ENCODE results near the gene MAMDC4. TPM values are rescaled to one million over a fixed set of nuclear protein-coding genes. Genes with fewer than 3 reads are reported as not detected.
"Not testable (repeated sequence)": the region's sequence is repeated elsewhere in the genome, so short reads cannot be mapped to it uniquely, and the experiment has no call there.

Gene MAMDC4
- total RNA-seq, 1 donor from 2014 or later: 22.6 TPM

DNA sequence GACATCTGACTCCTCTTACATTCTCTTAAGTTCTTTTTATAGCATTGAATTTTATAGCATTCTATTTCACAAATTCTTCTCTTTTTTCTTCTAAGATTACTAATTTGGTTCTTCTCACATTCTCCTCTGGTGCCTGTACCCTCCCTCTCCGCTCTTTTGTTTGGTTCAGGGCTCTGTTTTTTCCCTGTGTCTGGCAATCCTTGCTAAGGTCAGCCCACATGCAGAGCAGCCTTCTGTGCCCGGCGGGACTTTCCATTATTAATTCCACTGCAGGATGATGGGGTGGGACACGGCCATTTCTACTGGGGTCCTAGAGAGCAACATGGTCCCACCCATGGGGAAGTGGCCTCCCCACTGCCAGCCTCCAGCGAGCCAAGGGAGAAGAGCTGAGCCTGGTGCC, 24.3 kb downstream of the MAMDC4 start:
- peaks cover 3% of the 10 kb centered on the region for H3K9me3 Mint-ChIP-seq
- TF ChIP-seq, protein P1, sequence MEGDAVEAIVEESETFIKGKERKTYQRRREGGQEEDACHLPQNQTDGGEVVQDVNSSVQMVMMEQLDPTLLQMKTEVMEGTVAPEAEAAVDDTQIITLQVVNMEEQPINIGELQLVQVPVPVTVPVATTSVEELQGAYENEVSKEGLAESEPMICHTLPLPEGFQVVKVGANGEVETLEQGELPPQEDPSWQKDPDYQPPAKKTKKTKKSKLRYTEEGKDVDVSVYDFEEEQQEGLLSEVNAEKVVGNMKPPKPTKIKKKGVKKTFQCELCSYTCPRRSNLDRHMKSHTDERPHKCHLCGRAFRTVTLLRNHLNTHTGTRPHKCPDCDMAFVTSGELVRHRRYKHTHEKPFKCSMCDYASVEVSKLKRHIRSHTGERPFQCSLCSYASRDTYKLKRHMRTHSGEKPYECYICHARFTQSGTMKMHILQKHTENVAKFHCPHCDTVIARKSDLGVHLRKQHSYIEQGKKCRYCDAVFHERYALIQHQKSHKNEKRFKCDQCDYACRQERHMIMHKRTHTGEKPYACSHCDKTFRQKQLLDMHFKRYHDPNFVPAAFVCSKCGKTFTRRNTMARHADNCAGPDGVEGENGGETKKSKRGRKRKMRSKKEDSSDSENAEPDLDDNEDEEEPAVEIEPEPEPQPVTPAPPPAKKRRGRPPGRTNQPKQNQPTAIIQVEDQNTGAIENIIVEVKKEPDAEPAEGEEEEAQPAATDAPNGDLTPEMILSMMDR (IDR thresholded peaks at IDR 0.05; ENCODE audit: unreplicated experiment): no peak
- no peak overlapping the region for H3K27ac Mint-ChIP-seq
- H3K36me3 Mint-ChIP-seq: no peaks in the 10 kb centered on the region
- H3K4me3 Mint-ChIP-seq: no peak overlapping the region
- peaks cover 12% of the 10 kb centered on the region for H3K27me3 Mint-ChIP-seq (ENCODE audit: low read depth)
- DNase-seq (ENCODE audit: low spot score in 2 of 2, unreplicated experiment in 2 of 2): no peak
- no peaks in the 10 kb centered on the region for H3K4me1 Mint-ChIP-seq

DNA sequence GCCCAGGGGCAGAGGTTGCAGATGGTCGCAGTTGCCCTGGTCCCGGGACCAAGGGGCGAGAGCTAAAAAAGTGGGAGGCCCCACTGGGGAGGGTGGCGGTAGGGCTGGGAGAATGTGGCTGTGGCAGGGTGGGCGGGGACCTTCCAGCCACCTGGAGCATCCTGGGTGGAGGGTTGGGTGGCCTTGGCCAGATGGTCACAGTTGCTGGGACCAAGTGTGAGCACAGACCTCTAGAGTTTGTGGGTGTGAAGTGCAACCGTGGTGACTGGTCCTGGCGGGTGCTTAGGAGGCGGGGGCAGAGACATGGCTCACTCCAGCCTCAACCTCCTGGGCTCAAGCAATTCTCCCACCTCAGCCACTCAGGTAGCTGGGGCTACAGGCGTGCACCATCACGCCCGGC, 28.5 kb downstream of the MAMDC4 start:
- TF ChIP-seq, protein P1 (IDR thresholded peaks at IDR 0.05; ENCODE audit: unreplicated experiment): no peak
- Mint-ChIP-seq H3K4me1 (no peaks in the 10 kb centered on the region), H3K9me3 (no peaks in the 10 kb centered on the region), H3K36me3 (no peaks in the 10 kb centered on the region), H3K4me3 (no peak overlapping the region), H3K27me3 (ENCODE audit: low read depth) (peaks cover 12% of the 10 kb centered on the region), H3K27ac (no peak overlapping the region)
- no peak for DNase-seq (ENCODE audit: low spot score in 2 of 2, unreplicated experiment in 2 of 2)

GRCh38 chr9:136881691-136882108, 29.6 kb downstream of the MAMDC4 start:
- Mint-ChIP-seq H3K9me3 (no peaks in the 10 kb centered on the region), H3K4me3 (no peak overlapping the region), H3K27ac (no peak overlapping the region), H3K36me3 (no peaks in the 10 kb centered on the region), H3K27me3 (ENCODE audit: low read depth) (peaks cover 6% of the 10 kb centered on the region), H3K4me1 (no peaks in the 10 kb centered on the region)
- DNase-seq (ENCODE audit: low spot score in 2 of 2, unreplicated experiment in 2 of 2): no peak
- TF ChIP-seq, protein P1 (IDR thresholded peaks at IDR 0.05; ENCODE audit: unreplicated experiment): no peak

DNA sequence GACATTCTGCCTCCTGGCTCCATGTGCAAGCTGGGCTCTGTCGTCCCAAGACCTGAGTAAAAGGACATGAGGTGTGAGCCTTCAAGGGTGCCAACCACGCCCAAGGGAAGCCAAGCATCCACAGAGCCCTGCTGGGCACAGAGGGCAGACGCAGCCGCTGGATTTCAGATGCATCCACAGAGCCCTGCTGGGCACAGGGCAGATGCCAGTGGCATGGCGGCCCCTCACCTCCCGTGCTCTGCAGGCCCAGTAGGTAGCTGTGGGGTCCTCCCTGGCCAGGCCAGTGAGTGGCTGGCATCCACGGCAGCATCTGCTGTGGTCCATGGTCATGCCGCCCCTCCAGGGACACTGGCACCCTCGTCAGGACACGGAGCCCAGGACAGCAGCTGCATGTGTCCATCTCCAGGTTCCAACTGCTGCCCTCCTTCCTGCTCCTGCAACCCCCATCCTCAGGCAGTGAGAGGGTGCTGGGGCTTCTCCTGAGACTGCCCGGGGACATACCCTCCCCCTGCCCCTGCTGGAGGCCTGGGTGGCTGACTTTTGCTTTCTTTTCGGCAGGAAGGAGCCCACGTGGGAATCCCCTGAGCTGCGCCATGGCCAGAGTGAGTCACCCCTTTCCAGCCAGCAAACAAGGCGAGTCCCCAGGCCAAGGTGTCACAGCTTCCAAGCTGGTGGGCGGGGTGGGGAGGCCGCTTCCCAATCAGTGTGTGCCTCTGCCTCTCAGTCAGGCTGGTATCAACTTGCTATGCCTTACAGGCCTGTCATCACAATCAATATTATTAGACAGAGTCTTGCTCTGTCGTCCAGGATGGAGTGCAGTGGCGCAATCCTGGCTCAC, 30.2 kb downstream of the MAMDC4 start:
- H3K27ac Mint-ChIP-seq: no peak overlapping the region

GRCh38 chr9:136882947-136883283, 30.8 kb downstream of the MAMDC4 start:
- not testable (repeated sequence) for H3K27ac Mint-ChIP-seq; H3K27me3 Mint-ChIP-seq (ENCODE audit: low read depth); H3K4me3 Mint-ChIP-seq; DNase-seq (ENCODE audit: low spot score in 2 of 2, unreplicated experiment in 2 of 2); H3K36me3 Mint-ChIP-seq; H3K4me1 Mint-ChIP-seq; H3K9me3 Mint-ChIP-seq

More for the DNA sequence above, 30.2 kb downstream of the MAMDC4 start:
- Mint-ChIP-seq H3K27me3 (ENCODE audit: low read depth) (peaks cover 4% of the 10 kb centered on the region), H3K4me3 (no peak overlapping the region), H3K4me1 (peaks cover 5% of the 10 kb centered on the region), H3K36me3 (no peaks in the 10 kb centered on the region), H3K9me3 (no peaks in the 10 kb centered on the region)
- DNase-seq (ENCODE audit: low spot score in 2 of 2, unreplicated experiment in 2 of 2): no peak
- TF ChIP-seq, protein P1 (IDR thresholded peaks at IDR 0.05; ENCODE audit: unreplicated experiment): no peak

GRCh38 chr9:136883670-136884069, 31.5 kb downstream of the MAMDC4 start:
- not testable (repeated sequence) for H3K9me3 Mint-ChIP-seq; H3K4me3 Mint-ChIP-seq; H3K27ac Mint-ChIP-seq; H3K27me3 Mint-ChIP-seq (ENCODE audit: low read depth); DNase-seq (ENCODE audit: low spot score in 2 of 2, unreplicated experiment in 2 of 2); H3K36me3 Mint-ChIP-seq; H3K4me1 Mint-ChIP-seq
